Activated T-helper 9 cell treated with anti-CD3 and anti-CD28 coated beads, Interleukin-2, amount 50 U/mL, for 16 hours (primary cell): ENCODE data around the gene CDK2.
A peak's percentile ranks its signal among the peaks of the same experiment; 100 is the strongest.
"Not testable (repeated sequence)": the region's sequence is repeated elsewhere in the genome, so short reads cannot be mapped to it uniquely, and the experiment has no call there.

Source experiments
- DNase-seq: peaks from one replicate; pipeline ENCODE4 v3.0.0-alpha.2; 2020; ENCODE audit warnings: low read depth

The CDK2 gene

DNA sequence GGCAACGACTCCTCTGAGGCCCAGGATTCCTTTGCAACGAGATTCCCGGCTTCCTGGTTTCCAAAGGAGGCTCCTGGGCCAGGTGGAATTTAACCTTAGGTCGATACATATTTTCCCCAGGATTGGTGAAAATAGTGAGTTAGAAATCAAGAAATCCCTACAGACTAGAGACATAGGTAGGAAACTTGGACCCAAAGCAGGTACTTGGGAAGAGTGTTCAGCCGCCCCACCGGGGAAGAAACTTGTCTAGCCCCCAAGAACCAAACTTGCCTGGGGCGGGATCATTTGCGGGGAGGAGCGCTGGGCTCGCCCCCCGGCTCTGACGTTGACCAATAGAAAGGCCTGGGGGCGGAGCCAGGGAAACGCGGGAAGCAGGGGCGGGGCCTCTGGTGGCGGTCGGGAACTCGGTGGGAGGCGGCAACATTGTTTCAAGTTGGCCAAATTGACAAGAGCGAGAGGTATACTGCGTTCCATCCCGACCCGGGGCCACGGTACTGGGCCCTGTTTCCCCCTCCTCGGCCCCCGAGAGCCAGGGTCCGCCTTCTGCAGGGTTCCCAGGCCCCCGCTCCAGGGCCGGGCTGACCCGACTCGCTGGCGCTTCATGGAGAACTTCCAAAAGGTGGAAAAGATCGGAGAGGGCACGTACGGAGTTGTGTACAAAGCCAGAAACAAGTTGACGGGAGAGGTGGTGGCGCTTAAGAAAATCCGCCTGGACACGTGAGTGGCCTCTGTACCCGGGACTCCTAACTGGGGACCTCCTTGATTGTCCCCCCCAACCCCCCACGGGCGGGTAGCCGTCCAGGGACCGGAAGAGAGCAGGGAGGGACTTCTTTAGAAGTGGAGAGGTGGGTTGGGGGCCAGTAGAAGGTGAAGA, at the start of gene CDK2:
Gene CDK2, plus strand, starts transcription at position 423 of the 874 bp plus-strand sequence. Its CDS starts 179 bp downstream, at position 602.
- peak; percentile 83 for DNase-seq

DNA sequence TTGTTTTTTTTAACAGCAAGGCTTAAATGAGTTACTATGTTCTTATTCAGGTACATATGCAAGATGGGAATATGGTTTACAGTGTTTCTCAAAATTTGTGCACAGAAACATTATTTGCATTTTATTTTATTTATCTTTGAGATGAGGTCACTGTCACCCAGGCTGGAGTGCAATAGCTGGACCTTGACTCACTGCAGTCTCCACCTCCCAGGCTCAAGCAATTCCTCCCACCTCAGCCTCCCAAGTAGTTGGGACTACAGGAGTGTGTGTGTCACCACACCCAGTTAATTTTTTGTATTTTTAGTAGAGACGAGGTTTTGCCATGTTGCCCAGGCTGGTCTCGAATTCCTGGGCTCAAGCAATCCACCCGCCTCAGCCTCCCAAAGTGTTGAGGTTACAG, 47.6 kb upstream of the CDK2 start:
- not testable (repeated sequence) for DNase-seq

DNA sequence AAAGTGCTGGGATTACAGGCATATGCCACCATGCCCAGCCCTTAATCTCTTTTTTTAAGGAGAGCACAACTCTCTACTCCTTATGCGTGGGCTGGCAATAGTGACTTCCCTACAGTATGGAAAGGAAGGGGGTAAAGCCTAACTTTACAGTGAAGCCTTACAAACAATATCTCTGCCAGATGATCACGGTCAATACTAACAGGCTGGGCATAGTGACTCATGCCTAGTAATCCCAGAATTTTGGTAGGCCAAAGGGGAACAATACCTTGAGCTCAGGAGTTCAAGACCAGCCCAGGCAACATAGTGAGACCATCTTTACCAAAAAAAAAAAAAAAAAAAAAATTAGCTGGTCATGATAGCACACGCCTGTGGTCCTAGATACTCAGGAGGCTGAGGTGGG, 44.5 kb upstream of the CDK2 start:
- no peak for DNase-seq

DNA sequence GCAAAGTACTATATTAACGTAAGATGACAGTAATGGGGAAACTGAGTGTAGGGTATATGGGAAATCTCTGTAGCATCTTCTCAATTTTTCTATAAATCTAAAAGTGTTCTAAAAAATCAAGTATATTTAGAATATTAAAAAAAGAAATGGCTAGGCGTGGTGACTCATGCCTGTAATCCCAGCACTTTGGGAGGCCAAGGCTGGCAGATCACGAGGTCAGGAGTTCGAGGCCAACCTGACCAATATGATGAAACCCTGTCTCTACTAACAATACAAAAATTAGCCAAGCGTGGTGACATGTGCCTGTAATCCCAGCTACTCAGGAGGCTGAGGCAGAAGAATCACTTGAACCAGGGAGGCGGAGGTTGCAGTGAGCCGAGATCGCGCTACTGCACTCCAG, 43.0 kb upstream of the CDK2 start:
- DNase-seq, result not testable (repeated sequence)

DNA sequence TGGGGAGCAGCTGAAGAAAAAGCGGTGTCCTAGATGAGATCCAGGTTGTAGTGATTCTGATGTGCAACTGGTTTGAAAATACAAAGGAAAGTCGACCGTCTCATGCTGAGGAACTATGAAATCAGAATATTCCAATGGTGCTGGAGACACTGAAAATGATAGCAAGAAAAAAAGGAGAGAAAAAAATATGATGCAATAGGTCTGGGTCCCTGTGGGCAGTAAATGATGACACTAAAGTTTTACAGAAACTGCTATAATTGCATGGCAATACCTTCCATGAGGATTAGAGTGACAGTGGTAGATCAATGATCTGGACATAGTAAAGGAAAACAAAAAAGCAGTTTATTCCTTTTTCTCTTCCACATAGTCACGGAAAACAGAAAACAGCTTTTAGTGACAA, 41.3 kb upstream of the CDK2 start:
- no peak for DNase-seq

DNA sequence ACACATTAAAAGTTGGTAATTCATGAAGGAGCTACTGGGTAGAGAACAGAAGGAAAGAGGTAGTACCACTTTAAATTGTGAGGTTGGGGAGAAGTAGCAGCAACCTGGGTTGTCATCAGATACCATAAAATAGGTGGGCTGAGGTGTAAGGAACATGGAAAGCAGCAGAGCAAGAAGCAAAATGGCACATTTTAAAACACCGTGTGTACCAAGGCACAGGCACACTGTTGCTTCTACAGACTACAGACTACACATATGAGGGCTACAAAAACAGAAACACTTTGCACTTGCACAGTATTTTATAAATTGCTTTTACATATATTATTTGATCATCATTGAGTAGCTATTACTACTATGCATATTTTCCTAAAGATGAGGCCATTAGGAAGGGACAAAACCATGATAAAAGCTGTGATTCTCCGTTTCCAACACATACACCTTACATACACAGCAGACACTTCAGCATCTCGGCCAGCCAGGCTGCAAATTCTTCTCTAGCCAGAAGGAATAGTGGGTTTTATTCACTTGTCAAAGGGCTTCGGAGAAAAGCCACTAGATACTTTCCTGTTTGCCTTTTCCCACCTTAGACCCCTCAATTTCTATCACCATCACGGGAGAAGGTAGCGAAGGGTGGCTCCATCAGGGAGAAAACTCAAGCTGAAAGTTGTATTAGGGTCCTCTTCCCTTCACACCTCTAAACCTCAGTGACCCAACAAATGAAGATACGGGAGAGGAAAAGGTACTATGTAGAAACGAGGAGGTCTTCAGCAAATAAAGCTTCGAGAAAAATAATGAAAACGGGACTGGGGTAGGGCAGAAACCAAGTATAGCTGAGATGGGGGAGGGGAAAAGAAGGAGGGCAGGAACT, 40.5 kb upstream of the CDK2 start:
- no peak for DNase-seq

DNA sequence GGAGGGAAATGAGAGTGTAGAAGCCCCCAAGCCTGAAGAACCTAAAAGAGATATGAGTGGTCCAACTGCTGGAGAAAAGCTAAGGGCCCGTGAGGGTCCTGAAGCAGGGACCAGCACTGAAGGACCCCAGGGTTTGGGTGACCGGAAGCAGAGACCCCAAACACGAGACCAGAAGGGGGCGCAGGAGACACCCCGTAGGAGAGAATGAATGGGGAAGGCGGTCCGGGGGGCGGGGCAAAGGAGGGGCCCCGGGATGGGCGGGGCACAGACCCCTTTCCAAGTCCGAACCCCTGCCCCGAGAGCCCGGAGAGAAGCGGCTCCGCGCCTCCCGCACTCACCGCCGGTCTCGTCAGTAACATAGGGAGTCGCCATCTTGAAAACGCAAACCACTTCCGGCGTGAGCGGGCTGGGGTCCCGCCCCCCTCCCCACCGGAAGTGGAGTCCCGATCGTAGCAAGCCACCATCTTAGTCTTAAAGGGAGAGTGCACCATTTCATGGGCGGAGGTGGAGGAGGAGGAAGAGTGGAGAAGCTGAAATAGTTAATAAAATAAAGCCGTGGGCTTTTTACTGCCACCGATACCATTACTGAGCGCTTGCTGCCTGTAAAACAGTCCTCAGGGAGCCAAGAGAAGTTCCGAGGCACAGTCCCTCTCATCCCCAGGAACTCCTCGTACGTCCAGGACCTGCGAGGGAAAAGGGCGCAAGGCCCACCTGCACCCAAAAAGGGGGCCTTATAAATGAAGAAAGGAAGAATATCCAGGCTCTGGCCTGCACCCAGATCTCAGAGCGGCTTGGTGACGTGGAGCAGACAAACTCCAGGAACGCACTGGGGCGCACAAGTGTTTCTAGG, 39.7 kb upstream of the CDK2 start:
- peak; percentile 85 for DNase-seq

DNA sequence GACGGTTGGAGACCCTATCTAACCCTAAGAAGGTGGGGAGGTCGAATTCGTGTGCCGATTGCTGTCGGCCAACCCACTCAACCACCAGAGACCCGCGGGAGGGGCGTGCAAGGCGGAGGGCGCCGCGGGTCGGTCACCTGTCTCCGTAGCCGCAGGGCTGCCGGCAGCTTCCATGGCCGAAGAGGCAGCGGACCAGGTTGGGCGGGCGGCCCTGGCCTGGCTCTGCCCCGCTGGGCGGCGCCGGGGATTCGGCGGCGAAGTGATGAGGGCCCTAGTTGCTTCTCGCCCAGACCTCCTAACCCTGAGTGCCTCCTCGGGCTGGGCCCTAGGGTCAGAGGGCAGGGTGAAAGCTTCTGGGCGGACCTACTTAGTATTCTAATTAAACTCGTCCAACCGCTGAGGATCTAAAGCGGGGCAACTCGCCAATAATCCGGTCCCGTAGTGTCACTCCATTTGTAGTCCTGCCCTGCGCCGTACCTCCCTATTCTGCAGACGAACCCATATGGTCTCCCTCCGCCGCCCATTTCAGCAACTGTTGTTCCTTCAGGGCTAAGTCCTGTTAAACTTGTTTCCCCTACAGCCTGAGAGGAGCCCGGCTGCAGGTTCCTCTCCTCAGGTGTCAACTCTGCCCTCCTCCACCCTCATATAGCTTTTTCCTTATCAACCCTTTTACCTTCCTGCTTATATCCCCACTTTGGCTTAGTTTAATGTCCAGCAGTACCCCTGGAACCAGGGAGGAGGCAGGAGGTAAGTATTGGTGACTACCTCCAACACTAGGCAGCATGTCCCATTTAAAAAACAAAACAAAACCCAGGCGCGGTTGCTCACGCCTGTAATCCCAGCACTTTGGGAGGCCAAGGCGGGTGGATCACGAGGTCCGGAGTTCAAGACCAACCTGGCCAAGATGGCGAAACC, 38.8 kb upstream of the CDK2 start, which contains the start of gene PYM1:
Gene PYM1, minus strand, starts transcription at position 307 of the 915 bp plus-strand sequence. Its CDS starts 133 bp downstream, at position 174.
- DNase-seq, result peak; percentile 45

DNA sequence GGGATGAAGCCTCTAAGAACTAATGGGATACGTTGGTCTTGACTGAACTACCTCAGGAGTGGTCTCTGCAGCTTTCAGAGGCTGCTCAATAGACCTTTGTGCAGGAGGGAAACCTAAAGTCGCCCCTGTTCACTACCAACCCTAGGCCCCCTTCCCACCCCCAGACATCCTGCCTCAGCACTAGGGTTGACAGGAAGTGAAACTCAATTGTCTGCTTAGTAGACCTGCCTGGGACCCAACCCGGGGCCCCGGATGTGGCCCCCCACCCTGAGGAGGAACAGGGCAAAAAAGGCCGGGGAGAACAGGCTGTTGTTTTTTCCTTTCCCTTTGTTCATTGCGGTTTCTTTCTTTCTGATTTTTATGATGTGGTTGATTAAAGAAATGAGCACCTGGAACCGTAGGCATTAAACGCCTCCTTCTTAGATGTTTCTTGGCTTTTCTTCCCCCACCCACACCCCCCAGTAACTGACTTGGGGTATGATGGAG, 37.3 kb upstream of the CDK2 start:
- peak; percentile 72 for DNase-seq

DNA sequence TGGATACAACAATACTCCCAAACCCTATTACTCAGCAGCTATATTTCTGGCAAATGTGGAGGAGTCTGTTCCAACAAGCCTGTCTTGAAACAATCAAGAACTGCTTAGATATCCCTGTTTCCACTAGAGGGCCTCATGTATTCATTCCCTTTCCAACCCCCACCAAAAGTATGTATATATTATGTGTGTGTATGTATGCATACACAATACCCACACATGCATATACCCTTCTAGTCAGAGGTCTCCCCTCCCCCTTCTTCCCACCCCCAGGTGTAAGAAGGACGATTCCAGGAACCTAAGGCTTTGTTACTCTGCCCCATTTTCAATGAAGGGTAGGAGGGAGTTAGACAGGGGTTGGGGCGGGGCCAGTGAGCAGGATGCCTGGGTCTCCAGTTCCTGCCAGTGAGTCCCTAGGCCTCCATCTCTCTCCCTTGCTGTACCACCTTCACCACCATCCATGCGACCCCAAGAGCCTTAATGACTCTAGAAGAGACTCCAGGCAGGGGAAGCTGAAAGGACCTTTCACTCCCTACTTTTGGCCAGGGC, 35.8 kb upstream of the CDK2 start, which contains the start of gene DGKA:
Gene DGKA, plus strand, starts transcription at position 392 of the 546 bp plus-strand sequence. CDS start 5,342 bp downstream, outside the sequence.
- peak; percentile 63 for DNase-seq

DNA sequence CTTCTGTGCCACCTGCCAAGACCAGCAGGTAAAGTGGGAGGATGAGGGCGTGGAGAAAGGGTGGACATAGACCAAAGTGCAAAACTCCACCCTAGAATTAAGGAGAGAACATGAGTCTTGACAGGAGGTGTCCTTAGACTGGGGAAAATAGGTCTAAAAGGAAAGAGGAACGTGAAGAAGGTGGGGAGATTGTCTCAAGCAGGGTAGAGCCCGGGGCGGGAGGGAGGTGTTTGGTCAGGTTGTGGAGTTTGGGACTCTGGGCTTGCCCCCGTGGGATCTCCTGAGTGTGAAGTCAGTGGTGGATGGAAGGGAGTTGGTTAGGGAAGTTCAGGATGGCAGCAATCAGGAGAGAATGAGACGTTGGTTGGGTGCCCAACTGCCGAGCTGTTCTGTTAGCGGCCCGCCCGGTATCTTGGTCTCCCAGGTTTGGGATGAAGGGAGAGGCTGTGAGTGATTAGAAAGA, 35.3 kb upstream of the CDK2 start:
- DNase-seq, result no peak

DNA sequence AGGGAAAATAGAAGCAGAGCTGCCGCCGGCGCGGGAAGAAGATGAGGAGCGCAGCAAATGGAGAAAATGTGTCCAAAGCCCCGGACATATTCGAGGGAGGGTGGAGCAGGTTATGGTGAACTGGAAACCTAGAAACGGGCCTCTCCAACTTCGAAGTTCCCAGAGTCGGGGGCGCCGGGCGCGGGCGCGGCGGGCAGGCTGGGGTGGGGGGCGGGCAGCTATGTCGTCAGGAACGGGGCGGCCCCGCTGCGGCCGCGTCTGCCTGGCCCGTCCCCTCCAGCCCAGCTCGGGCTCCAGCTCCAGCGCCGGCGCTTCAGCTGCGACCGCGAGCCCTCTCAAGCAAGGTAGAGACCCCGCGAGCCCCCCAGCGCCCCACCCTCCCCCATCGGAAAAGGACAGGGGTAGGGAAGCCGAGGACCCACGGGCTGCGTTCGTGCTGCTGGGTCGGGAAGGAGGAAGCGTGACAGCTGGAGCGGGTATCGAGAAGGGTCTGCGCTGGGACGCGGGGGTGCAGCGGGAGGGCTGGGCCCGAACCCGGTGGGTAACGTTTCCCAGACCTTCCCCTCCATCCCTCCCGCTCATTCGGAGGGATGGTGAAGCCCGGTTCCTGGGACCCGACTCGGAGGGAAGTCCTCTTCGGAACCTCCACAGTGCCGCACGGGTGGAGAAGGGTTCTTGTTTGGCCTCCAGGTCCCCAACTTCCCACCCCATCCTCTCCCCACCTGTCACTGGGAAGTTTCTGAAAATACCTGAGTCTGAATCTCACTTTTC, 34.7 kb upstream of the CDK2 start:
- DNase-seq, result no peak

DNA sequence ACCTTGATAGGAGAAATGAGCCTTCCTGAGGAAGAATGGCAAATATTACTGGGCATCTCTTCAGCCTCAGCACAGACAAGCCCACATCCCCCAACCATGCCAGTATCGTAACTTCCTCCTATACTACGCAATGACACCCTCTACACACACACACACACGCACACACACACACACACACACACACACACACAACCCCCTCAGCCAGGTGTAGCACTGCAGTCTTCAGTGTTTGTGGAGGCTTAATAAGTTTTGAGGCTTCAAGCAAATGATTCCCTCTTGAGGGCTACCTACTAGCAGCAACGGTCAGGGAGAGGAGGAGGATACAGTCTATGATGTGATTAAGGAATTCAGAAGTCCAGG, 34.1 kb upstream of the CDK2 start:
- no peak for DNase-seq

DNA sequence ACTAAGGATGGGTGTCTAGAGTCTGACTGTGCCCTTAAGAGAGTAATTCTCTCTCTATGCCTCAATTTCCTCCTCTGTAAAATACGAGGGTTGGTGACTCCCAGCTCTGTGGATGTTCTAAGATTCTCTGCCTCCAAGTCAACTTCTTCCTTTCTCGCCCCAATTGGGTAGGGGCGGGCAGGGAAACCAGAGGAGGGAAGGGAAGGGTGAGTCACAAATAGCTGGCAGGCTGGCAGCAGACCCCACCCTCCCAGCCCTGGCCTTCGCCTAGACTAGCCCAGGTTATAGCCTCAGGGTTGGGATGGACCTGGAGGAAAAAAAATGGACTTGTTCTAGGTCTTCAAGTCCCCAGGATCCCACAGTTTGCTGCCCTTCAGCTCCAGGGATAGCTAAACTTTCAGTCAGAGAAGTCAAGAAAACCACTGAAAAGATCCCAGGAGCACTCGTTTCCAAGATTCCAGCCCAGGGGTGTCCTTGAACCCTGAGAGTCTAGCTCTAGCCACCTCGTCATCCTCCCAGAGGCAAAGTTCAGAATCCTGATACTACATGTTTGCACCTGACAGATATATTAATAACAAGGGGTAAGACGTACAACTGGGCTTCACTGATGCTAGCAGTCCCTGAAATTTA, 33.3 kb upstream of the CDK2 start:
- DNase-seq, result no peak

DNA sequence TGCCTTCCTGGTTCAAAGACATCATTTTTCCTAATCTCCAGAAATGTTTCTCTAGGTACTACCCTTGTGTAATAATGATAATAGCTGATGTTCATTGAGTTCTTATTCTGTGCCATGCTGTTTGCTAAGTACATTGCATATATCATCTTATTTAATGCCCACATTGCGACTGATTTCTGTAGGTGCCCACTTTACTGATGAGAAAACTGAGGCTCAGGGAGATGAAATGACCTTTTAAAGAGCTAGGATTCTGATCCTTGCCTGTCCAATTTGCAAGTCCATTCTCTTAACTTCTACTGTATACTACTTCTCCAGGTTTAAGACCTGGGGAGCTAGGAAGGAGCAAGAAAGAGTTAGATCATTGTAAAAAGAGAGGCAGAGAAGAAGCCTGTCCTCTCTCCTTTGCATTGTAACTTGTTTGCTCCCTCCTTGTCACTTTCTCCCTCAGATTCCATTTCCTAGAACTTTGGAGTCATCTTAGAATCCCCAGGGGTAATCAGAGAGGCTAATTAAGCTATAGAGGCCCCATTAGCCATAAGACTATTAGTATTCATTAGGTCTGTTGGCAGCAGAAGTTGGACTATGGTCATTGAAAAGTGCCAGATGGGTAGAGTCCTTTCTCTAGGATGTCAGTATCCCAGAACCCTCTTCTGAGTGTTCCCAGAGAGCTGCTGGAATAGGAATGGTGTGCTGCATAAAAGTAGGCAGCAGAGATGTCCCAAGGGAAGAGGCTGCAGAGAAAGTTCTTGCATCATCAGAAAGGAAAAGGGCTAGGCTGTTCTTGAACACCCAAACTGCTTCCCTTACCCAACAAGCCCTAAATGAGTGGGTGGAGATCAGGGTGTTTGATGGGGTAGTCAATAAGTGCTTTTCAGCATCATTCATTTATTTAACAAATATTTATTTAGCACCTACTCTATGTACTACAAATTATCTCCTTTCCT, 32.6 kb upstream of the CDK2 start:
- DNase-seq, result no peak

DNA sequence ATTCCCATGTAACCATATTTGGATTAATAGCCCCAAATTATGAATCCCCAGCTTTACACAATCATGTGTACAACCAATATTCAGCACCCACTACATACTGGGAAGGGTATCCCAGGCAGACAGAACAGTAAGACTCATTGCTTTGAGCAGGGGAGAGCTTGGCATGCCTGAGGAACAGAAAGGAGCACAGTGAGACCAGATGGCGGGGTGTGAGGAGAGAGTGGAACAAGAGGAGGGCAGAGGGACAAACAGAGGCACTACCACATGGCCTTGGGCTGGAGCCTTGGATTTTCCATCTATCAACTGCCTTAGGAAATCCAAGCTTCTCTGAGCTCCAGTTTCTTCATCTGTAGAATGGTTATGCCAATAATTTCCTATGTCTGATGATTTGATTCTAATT, 31.9 kb upstream of the CDK2 start:
- no peak for DNase-seq

DNA sequence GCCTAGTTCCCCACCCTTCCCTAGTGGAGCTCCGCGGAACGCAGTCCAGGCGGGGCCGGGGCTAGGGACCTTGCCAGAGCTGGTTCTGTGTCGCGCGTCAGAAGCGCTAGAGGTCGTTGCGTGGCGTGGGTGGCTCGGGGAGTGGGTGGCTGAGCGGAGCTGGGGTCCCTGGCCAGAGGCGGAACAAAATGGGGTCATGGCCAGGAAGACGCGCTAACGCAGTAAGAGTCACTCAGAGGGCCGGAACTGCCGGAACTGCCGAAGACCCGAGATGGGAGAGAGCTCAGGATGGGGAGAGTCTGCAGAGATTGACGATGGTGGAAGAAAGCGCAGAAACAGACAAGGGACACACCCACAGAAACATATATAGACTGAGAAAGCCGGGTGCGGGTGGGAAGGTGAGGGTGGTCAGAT, 30.9 kb upstream of the CDK2 start:
- DNase-seq, result peak; percentile 36

DNA sequence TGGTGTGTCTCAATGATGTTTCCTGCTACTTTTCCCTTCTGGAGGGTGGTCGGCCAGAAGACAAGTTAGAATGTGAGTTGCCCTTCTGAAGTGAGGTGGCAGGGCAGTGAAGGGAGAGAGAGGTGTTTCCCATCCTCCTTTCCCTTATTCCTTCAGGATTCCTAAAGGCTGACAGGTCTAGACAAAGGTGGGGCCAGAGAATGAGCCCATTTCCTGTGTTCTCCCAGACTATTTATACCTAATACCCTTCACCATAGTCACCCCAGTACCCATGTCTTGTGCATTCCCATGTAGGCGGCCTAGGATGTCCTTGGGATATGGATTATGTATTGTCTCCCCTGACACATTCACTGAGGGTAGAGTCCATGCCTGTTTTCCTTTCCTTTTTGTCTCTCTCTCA, 28.6 kb upstream of the CDK2 start:
- DNase-seq, result no peak
